Keratinocyte (primary cell): Measurements from ENCODE around the gene FBXO31. TPM values are rescaled to one million over a fixed set of nuclear protein-coding genes. Genes with fewer than 3 reads are reported as not detected.
A peak's percentile ranks its signal among the peaks of the same experiment; 100 is the strongest.

ENCODE experiments used
- DNase-seq: peaks from one replicate; pipeline ENCODE4 v3.0.0-alpha.2; 2011; ENCODE audit warnings: low read depth, missing footprints, low spot score
- FAIRE-seq: peaks from 2 replicates; lab custom pipeline; 2011; peaks lifted over from hg19 to GRCh38; lab: Jason Lieb, UNC
- H2AFZ ChIP-seq: 2 replicates; pipeline ENCODE4 v1.6.0; 2012; ENCODE audit warnings: low read length, control low read depth, inconsistent platforms; ENCODE audit not compliant: control insufficient read depth
- H3K27ac ChIP-seq: 2 replicates; pipeline ENCODE4 v1.5.1; 2011; ENCODE audit warnings: low read length; ENCODE audit not compliant: control insufficient read depth, insufficient read depth
- H3K27me3 ChIP-seq: 3 replicates; pipeline ENCODE4 v1.6.0; 2011; ENCODE audit warnings: low read length; ENCODE audit not compliant: control insufficient read depth, insufficient read depth; ENCODE audit errors: extremely low read depth
- H3K36me3 ChIP-seq, 2 experiments: 2 replicates in 1 of 2; 3 replicates in 1 of 2; pipeline ENCODE4 v1.5.1; 2011; ENCODE audit warnings: low read length in 2 of 2, mild to moderate bottlenecking in 1 of 2; ENCODE audit not compliant: control insufficient read depth in 2 of 2, insufficient read depth in 2 of 2; ENCODE audit errors: extremely low read depth in 1 of 2
- H3K4me1 ChIP-seq: 3 replicates; pipeline ENCODE4 v1.5.1; 2011; ENCODE audit warnings: low read length; ENCODE audit not compliant: control insufficient read depth, insufficient read depth; ENCODE audit errors: extremely low read depth
- H3K4me2 ChIP-seq: 3 replicates; pipeline ENCODE4 v1.6.0; 2011; ENCODE audit warnings: low read depth, low read length; ENCODE audit not compliant: control insufficient read depth, insufficient read depth; ENCODE audit errors: extremely low read depth
- H3K4me3 ChIP-seq, 3 experiments: fragments of 200-600 bp in 1 of 3; sonication (generic) in 1 of 3; 2 replicates in 2 of 3; 3 replicates in 1 of 3; pipeline ENCODE4 v1.5.1; 2011 to 2016; ENCODE audit warnings: low read length in 3 of 3, mild to moderate bottlenecking in 3 of 3, control low read depth in 2 of 3, inconsistent platforms in 1 of 3, low read depth in 1 of 3, mixed read lengths in 1 of 3, mixed run types in 1 of 3, moderate library complexity in 1 of 3; ENCODE audit not compliant: control insufficient read depth in 2 of 3, insufficient read depth in 2 of 3; ENCODE audit errors: extremely low read depth in 1 of 3
- H3K79me2 ChIP-seq: 2 replicates; pipeline ENCODE4 v1.6.0; 2012; ENCODE audit warnings: low read length; ENCODE audit not compliant: control insufficient read depth, insufficient read depth
- H3K9ac ChIP-seq: 3 replicates; pipeline ENCODE4 v1.6.0; 2011; ENCODE audit warnings: low read length; ENCODE audit not compliant: control insufficient read depth, insufficient read depth; ENCODE audit errors: extremely low read depth
- H3K9me1 ChIP-seq: 3 replicates; pipeline ENCODE4 v1.6.0; 2011; ENCODE audit warnings: low read length; ENCODE audit not compliant: control insufficient read depth, insufficient read depth; ENCODE audit errors: extremely low read depth
- H3K9me3 ChIP-seq: 2 replicates; pipeline ENCODE4 v1.5.1; 2012; ENCODE audit warnings: low read depth, low read length; ENCODE audit not compliant: control insufficient read depth
- H4K20me1 ChIP-seq: 3 replicates; pipeline ENCODE4 v1.6.0; 2011; ENCODE audit warnings: low read length; ENCODE audit not compliant: control insufficient read depth, insufficient read depth; ENCODE audit errors: extremely low read depth
- EZH2 ChIP-seq: IDR thresholded peaks from one replicate; pipeline ENCODE4 v1.6.1; 2012; ENCODE audit warnings: inconsistent platforms, mild to moderate bottlenecking, low read length, moderate library complexity
- dilution Hi-C: fragments of 300-500 bp; cut with MboI; formaldehyde crosslinking; loops from one replicate; pipeline ENCODE4 v1.7.0; 2020; ENCODE audit warnings: low sequenced_read_pairs; ENCODE audit not compliant: extremely low pct_ligation_motif_present
- polyA plus RNA-seq, 5 experiments: library from polyadenylated mRNA; depleted of rRNA in 3 of 5; stranded (reverse) in 3 of 5; stranded (forward) in 1 of 5; unstranded in 1 of 5; fragments of >200 nt; gene quantifications; 1 replicate in 1 of 5; 2 replicates in 3 of 5; 3 replicates in 1 of 5; pipeline versions ENCODE4 v1.2.1 to v1.2.3, GENCODE V29; 2011 to 2012; ENCODE audit warnings: missing spikeins in 2 of 5, low read depth in 1 of 5, low replicate concordance in 1 of 5
- TF ChIP-seq, protein P1 (sequence below), 3 experiments: IDR thresholded peaks in 1 of 3; conservative IDR thresholded peaks in 1 of 3; optimal IDR thresholded peaks in 1 of 3; 2 replicates in 2 of 3; 3 replicates in 1 of 3; pipeline versions ENCODE3 to v1.5.1; 2011; ENCODE audit warnings: low read length in 3 of 3, mild to moderate bottlenecking in 3 of 3, moderate library complexity in 2 of 3, control low read depth in 1 of 3, inconsistent platforms in 1 of 3; ENCODE audit not compliant: insufficient read depth in 2 of 3; ENCODE audit errors: extremely low read depth in 1 of 3

The FBXO31 gene
- polyA plus RNA-seq, 1 donor (not counting 4 experiments of a cell fraction or from before 2014, with no cell fraction given), result 17.0 TPM

DNA sequence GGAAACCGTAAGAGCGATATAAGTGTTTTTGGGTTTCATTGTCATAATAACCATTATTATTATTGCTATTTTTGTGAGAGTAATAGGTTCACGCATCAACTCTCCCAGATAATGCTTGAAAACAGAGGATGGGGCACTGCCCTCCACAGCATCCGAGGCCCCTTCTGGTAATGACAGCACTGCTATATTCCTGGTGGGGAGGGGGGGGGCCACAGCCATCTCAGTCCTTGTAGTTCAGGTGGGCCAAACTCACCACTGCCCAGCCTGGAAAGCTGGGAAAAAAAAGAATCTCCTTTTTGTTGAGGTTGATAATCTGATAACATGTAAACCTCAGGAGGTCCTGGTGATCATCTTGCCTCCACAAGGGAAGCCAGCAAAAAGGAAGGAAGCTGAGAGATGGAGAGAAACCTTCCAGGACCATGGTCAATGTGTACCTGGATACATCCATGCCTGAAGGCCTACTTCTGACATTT is 67.1 kb downstream of the FBXO31 start:
- peaks cover 7% of the 10 kb centered on the region for H3K4me1 ChIP-seq
- H3K79me2 ChIP-seq, result peaks cover 16% of the 10 kb centered on the region
- H3K4me2 ChIP-seq, result peak overlapping the region; percentile 52
- no peak for DNase-seq
- no peak for TF ChIP-seq EZH2
- TF ChIP-seq, protein P1, sequence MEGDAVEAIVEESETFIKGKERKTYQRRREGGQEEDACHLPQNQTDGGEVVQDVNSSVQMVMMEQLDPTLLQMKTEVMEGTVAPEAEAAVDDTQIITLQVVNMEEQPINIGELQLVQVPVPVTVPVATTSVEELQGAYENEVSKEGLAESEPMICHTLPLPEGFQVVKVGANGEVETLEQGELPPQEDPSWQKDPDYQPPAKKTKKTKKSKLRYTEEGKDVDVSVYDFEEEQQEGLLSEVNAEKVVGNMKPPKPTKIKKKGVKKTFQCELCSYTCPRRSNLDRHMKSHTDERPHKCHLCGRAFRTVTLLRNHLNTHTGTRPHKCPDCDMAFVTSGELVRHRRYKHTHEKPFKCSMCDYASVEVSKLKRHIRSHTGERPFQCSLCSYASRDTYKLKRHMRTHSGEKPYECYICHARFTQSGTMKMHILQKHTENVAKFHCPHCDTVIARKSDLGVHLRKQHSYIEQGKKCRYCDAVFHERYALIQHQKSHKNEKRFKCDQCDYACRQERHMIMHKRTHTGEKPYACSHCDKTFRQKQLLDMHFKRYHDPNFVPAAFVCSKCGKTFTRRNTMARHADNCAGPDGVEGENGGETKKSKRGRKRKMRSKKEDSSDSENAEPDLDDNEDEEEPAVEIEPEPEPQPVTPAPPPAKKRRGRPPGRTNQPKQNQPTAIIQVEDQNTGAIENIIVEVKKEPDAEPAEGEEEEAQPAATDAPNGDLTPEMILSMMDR (optimal IDR thresholded peaks at IDR 0.05 in 1 of 3, IDR thresholded peaks at IDR 0.05 in 1 of 3, conservative IDR thresholded peaks at IDR 0.05 in 1 of 3; ENCODE audit: extremely low read depth in 1 of 3, insufficient read depth in 2 of 3, low read length in 3 of 3), result no peak
- no peaks in the 10 kb centered on the region for H4K20me1 ChIP-seq
- peak overlapping the region; percentile 88 for H2AFZ ChIP-seq
- peak overlapping the region; percentile 91 for H3K27ac ChIP-seq
- peak overlapping the region; percentile 82 to 89 (median 89) for H3K4me3 ChIP-seq
- H3K36me3 ChIP-seq, result peaks cover 0 to 2% of the 10 kb centered on the region in 2 experiments
- H3K9me1 ChIP-seq, result no peaks in the 10 kb centered on the region
- dilution Hi-C loops, result no loop called here
- no peaks in the 10 kb centered on the region for H3K9me3 ChIP-seq
- H3K27me3 ChIP-seq, result no peaks in the 10 kb centered on the region
- no peak for FAIRE-seq
- H3K9ac ChIP-seq, result peak overlapping the region; percentile 97

DNA sequence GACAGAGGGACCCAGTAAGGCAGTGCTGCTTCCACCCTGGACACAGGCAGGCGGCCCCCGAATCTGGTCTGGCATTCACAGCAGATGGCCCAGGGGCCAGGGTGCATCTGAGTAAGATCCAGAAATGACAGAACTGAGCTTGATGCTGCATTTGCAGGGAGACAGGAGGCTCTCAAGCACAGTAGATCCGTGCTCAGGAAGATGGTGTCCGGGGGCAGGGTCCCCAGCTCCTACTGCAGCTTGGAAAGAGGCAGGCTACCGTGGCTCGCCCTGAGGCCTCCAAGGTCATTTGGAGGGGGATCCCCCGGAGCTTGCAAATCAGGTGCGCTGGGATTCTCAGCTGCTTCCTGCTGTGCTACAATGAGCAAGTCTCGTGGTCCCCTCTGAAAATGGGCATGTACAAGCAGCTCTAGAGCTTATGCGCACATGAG is 68.6 kb downstream of the FBXO31 start:
- no peak overlapping the region for H3K9ac ChIP-seq
- no peak for DNase-seq
- H3K4me2 ChIP-seq, result no peak overlapping the region
- H3K9me1 ChIP-seq, result no peaks in the 10 kb centered on the region
- FAIRE-seq, result no peak
- H3K9me3 ChIP-seq, result no peaks in the 10 kb centered on the region
- no peaks in the 10 kb centered on the region for H3K27me3 ChIP-seq
- H3K27ac ChIP-seq, result no peak overlapping the region
- H2AFZ ChIP-seq, result no peak overlapping the region
- peaks cover 7% of the 10 kb centered on the region for H3K4me1 ChIP-seq
- no peaks in the 10 kb centered on the region for H4K20me1 ChIP-seq
- TF ChIP-seq, protein P1 (optimal IDR thresholded peaks at IDR 0.05 in 1 of 3, IDR thresholded peaks at IDR 0.05 in 1 of 3, conservative IDR thresholded peaks at IDR 0.05 in 1 of 3; ENCODE audit: extremely low read depth in 1 of 3, insufficient read depth in 2 of 3, low read length in 3 of 3), result no peak
- no peak for TF ChIP-seq EZH2
- no peak overlapping the region for H3K4me3 ChIP-seq
- H3K36me3 ChIP-seq, result no peaks in the 10 kb centered on the region
- H3K79me2 ChIP-seq, result peaks cover 16% of the 10 kb centered on the region
- dilution Hi-C loops, result no loop called here
